GM21825 (cell line): ENCODE measurements around the gene PGAM1.
"Not testable (repeated sequence)": the region's sequence is repeated elsewhere in the genome, so short reads cannot be mapped to it uniquely, and the experiment has no call there.

ENCODE experiments used
- ATAC-seq: cut with Tn5 transposase; IDR thresholded peaks from one replicate; pipeline ENCODE4 v1.9.1; 2021; ENCODE audit warnings: mild to moderate bottlenecking, moderate library complexity; ENCODE audit not compliant: unreplicated experiment

The PGAM1 gene

GRCh38 chr10:97407211-97407951, 18.6 kb upstream of the PGAM1 start:
- peak; percentile 77 for ATAC-seq

- ATAC-seq: no peak
Observed at GRCh38 chr10:97407952-97408248, 18.1 kb upstream of the PGAM1 start.

- no peak for ATAC-seq
Observed at GRCh38 chr10:97408496-97408992, 17.4 kb upstream of the PGAM1 start.

GRCh38 chr10:97411406-97411805, 14.6 kb upstream of the PGAM1 start:
- no peak for ATAC-seq

GRCh38 chr10:97412891-97413304, 13.1 kb upstream of the PGAM1 start:
- ATAC-seq: no peak

GRCh38 chr10:97416565-97416964, 9.4 kb upstream of the PGAM1 start:
- ATAC-seq: no peak

- not testable (repeated sequence) for ATAC-seq
Observed at GRCh38 chr10:97423757-97424098, 2.3 kb upstream of the PGAM1 start.

GRCh38 chr10:97426776-97427570, 982 bp downstream of the PGAM1 start:
- ATAC-seq: no peak

- ATAC-seq: no peak
Observed at GRCh38 chr10:97427571-97428179, 1.7 kb downstream of the PGAM1 start.

- no peak for ATAC-seq
Observed at GRCh38 chr10:97428572-97428981, 2.6 kb downstream of the PGAM1 start.

- no peak for ATAC-seq
Observed at GRCh38 chr10:97434055-97434454, 8.1 kb downstream of the PGAM1 start.

- ATAC-seq: no peak
Observed at GRCh38 chr10:97434557-97434956, 8.6 kb downstream of the PGAM1 start.

GRCh38 chr10:97435211-97435610, 9.2 kb downstream of the PGAM1 start:
- ATAC-seq: no peak

GRCh38 chr10:97442277-97442676, 16.3 kb downstream of the PGAM1 start:
- ATAC-seq: no peak

GRCh38 chr10:97444212-97444611, 18.2 kb downstream of the PGAM1 start:
- ATAC-seq: no peak

- no peak for ATAC-seq
Observed at GRCh38 chr10:97445357-97445721, 19.3 kb downstream of the PGAM1 start.

GRCh38 chr10:97445722-97446639, 20.0 kb downstream of the PGAM1 start, which contains the start of the genes EXOSC1 and ZDHHC16:
Gene EXOSC1 (minus strand): TSS chr10:97446006. CDS start chr10:97445985, 21 bp downstream.
Gene ZDHHC16 (plus strand): TSS chr10:97446175. CDS start chr10:97451676, 5,501 bp downstream.
- ATAC-seq: peak; percentile 94

GRCh38 chr10:97450828-97451227, 24.8 kb downstream of the PGAM1 start:
- no peak for ATAC-seq

- ATAC-seq: no peak
Observed at GRCh38 chr10:97451605-97452004, 25.6 kb downstream of the PGAM1 start.

- no peak for ATAC-seq
Observed at GRCh38 chr10:97452352-97452751, 26.4 kb downstream of the PGAM1 start.
